Measurements from ENCODE around the gene VPS29.

DNA sequence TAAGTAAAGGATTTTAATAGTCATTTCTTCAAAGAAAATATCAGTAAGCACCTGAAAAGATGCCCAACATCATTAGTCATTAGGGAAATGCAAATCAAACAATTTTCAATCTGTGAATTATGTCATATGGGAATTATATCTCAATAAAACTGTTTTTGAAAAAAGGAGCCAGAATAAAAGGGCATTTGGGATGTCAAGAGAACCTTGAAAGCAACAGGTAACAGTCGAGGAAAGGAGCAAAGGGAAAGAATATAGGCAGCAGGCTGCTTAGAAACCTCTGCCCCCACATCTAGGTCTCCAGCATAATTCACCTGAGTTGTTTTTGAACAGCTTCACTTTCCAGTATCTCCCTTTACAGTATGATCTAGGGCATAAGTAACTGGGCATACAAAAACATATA is 12.5 kb upstream of the VPS29 start:
- TF ChIP-seq, protein P1, sequence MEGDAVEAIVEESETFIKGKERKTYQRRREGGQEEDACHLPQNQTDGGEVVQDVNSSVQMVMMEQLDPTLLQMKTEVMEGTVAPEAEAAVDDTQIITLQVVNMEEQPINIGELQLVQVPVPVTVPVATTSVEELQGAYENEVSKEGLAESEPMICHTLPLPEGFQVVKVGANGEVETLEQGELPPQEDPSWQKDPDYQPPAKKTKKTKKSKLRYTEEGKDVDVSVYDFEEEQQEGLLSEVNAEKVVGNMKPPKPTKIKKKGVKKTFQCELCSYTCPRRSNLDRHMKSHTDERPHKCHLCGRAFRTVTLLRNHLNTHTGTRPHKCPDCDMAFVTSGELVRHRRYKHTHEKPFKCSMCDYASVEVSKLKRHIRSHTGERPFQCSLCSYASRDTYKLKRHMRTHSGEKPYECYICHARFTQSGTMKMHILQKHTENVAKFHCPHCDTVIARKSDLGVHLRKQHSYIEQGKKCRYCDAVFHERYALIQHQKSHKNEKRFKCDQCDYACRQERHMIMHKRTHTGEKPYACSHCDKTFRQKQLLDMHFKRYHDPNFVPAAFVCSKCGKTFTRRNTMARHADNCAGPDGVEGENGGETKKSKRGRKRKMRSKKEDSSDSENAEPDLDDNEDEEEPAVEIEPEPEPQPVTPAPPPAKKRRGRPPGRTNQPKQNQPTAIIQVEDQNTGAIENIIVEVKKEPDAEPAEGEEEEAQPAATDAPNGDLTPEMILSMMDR (conservative IDR thresholded peaks at IDR 0.05; ENCODE audit: low read depth in 2 of 2) = no peak
- no peak for TF ChIP-seq ZNF331 (CRISPR knock-in tag; IDR thresholded peaks at IDR 0.05; ENCODE audit: low read depth)
- no peak for TF ChIP-seq EZH2 (IDR thresholded peaks at IDR 0.05; ENCODE audit: low read depth, unreplicated experiment)
- no peak for TF ChIP-seq STAT1 (IDR thresholded peaks at IDR 0.05; ENCODE audit: unreplicated experiment)
- no peak for TF ChIP-seq POLR2AphosphoS5 (IDR thresholded peaks at IDR 0.05; ENCODE audit: low read depth)
- TF ChIP-seq, protein P2, sequence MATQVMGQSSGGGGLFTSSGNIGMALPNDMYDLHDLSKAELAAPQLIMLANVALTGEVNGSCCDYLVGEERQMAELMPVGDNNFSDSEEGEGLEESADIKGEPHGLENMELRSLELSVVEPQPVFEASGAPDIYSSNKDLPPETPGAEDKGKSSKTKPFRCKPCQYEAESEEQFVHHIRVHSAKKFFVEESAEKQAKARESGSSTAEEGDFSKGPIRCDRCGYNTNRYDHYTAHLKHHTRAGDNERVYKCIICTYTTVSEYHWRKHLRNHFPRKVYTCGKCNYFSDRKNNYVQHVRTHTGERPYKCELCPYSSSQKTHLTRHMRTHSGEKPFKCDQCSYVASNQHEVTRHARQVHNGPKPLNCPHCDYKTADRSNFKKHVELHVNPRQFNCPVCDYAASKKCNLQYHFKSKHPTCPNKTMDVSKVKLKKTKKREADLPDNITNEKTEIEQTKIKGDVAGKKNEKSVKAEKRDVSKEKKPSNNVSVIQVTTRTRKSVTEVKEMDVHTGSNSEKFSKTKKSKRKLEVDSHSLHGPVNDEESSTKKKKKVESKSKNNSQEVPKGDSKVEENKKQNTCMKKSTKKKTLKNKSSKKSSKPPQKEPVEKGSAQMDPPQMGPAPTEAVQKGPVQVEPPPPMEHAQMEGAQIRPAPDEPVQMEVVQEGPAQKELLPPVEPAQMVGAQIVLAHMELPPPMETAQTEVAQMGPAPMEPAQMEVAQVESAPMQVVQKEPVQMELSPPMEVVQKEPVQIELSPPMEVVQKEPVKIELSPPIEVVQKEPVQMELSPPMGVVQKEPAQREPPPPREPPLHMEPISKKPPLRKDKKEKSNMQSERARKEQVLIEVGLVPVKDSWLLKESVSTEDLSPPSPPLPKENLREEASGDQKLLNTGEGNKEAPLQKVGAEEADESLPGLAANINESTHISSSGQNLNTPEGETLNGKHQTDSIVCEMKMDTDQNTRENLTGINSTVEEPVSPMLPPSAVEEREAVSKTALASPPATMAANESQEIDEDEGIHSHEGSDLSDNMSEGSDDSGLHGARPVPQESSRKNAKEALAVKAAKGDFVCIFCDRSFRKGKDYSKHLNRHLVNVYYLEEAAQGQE (IDR thresholded peaks at IDR 0.05; ENCODE audit: unreplicated experiment) = no peak
- no peak for TF ChIP-seq JUNB (IDR thresholded peaks at IDR 0.05; ENCODE audit: unreplicated experiment)
- no peak for TF ChIP-seq ZNF114 (CRISPR knock-in tag; IDR thresholded peaks at IDR 0.05)
- TF ChIP-seq NANOG (IDR thresholded peaks at IDR 0.05; ENCODE audit: borderline replicate concordance) = no peak
- TF ChIP-seq, protein P3, sequence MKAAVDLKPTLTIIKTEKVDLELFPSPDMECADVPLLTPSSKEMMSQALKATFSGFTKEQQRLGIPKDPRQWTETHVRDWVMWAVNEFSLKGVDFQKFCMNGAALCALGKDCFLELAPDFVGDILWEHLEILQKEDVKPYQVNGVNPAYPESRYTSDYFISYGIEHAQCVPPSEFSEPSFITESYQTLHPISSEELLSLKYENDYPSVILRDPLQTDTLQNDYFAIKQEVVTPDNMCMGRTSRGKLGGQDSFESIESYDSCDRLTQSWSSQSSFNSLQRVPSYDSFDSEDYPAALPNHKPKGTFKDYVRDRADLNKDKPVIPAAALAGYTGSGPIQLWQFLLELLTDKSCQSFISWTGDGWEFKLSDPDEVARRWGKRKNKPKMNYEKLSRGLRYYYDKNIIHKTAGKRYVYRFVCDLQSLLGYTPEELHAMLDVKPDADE (IDR thresholded peaks at IDR 0.05) = no peak
